Measurements from ENCODE around the gene TCEAL1.

DNA sequence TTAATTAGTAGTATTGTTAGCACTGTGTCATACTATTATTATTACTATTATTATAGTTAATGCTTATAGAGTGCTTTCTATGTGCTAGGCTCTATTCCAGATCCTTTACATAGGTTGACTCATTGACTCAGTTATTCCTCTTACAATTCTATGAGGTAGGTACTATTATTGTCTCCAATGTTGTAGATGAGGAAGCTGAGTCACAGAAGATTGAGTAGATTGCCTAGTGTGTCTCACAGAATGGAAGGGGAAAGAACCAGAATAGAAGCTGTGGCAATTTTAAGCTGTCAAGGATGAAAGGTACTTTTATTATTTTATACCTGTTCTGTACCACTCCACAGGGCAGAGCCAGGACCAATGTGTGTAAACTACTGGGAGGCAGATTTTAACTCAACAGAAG lies 1.9 kb upstream of the TCEAL1 start:
- TF ChIP-seq, protein P1, sequence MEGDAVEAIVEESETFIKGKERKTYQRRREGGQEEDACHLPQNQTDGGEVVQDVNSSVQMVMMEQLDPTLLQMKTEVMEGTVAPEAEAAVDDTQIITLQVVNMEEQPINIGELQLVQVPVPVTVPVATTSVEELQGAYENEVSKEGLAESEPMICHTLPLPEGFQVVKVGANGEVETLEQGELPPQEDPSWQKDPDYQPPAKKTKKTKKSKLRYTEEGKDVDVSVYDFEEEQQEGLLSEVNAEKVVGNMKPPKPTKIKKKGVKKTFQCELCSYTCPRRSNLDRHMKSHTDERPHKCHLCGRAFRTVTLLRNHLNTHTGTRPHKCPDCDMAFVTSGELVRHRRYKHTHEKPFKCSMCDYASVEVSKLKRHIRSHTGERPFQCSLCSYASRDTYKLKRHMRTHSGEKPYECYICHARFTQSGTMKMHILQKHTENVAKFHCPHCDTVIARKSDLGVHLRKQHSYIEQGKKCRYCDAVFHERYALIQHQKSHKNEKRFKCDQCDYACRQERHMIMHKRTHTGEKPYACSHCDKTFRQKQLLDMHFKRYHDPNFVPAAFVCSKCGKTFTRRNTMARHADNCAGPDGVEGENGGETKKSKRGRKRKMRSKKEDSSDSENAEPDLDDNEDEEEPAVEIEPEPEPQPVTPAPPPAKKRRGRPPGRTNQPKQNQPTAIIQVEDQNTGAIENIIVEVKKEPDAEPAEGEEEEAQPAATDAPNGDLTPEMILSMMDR (IDR thresholded peaks at IDR 0.05; ENCODE audit: borderline replicate concordance, extremely low read depth, low read length, poor library complexity, severe bottlenecking) = no peak
- TF ChIP-seq EZH2 (IDR thresholded peaks at IDR 0.05; ENCODE audit: borderline replicate concordance, low read depth, low read length, severe bottlenecking) = no peak

Data from DND-41 (cell line).